GM12864 (cell line): ENCODE data around the gene HSPA12B.

Source experiments
- DNase-seq: peaks from one replicate; pipeline ENCODE4 v3.0.0-alpha.2; 2011; ENCODE audit warnings: low read depth
- H3K4me3 ChIP-seq: 2 replicates; pipeline ENCODE4 v1.5.1; 2011; ENCODE audit warnings: mild to moderate bottlenecking, low read depth, low read length, control low read depth
- TF ChIP-seq, protein P1 (sequence below): IDR thresholded peaks from 2 replicates; pipeline ENCODE4 v1.5.1; 2011; ENCODE audit warnings: low read depth, mild to moderate bottlenecking, moderate library complexity, low read length, control low read depth, inconsistent platforms; ENCODE audit errors: missing control alignments

Gene HSPA12B

DNA sequence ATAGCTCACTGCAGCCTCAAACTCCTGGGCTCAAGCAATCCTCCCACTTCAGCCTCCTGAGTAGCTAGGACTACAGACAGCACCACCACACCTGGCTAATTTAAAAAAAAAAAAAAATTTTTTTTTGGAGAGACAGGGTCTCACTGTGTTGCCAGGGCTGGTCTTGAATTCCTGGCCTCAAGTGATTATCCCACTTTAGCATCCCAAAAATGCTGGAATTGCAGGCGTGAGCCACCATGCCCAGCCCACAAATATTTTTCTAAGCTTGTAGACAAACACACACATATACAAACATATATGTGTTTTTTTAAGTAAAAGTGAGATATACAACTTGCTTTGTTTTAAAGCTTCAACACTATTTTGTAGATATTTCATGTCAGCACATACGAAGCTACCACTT, 10.8 kb downstream of the HSPA12B start:
- TF ChIP-seq, protein P1, sequence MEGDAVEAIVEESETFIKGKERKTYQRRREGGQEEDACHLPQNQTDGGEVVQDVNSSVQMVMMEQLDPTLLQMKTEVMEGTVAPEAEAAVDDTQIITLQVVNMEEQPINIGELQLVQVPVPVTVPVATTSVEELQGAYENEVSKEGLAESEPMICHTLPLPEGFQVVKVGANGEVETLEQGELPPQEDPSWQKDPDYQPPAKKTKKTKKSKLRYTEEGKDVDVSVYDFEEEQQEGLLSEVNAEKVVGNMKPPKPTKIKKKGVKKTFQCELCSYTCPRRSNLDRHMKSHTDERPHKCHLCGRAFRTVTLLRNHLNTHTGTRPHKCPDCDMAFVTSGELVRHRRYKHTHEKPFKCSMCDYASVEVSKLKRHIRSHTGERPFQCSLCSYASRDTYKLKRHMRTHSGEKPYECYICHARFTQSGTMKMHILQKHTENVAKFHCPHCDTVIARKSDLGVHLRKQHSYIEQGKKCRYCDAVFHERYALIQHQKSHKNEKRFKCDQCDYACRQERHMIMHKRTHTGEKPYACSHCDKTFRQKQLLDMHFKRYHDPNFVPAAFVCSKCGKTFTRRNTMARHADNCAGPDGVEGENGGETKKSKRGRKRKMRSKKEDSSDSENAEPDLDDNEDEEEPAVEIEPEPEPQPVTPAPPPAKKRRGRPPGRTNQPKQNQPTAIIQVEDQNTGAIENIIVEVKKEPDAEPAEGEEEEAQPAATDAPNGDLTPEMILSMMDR: no peak
- no peak overlapping the region for H3K4me3 ChIP-seq
- DNase-seq: no peak

DNA sequence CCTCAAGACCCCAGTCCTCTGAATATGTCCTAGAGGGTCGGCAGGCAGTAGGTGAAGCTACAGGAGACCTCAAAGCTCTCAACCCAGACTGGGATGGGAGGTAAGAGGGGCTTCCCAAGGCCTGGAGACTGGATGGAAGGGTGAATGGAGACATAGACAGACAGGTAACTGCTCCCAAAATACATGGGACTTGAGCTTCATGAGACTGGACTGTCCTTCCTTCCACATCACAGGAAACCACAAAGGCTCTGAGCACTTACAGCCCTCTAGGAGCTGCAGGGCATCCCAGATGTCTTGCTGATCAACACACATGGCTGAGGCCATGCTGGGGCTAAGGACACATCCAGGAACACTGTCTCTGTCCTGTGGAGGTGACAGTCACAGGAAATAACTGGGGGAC, 11.6 kb downstream of the HSPA12B start:
- H3K4me3 ChIP-seq: no peak overlapping the region
- TF ChIP-seq, protein P1: no peak
- DNase-seq: no peak

DNA sequence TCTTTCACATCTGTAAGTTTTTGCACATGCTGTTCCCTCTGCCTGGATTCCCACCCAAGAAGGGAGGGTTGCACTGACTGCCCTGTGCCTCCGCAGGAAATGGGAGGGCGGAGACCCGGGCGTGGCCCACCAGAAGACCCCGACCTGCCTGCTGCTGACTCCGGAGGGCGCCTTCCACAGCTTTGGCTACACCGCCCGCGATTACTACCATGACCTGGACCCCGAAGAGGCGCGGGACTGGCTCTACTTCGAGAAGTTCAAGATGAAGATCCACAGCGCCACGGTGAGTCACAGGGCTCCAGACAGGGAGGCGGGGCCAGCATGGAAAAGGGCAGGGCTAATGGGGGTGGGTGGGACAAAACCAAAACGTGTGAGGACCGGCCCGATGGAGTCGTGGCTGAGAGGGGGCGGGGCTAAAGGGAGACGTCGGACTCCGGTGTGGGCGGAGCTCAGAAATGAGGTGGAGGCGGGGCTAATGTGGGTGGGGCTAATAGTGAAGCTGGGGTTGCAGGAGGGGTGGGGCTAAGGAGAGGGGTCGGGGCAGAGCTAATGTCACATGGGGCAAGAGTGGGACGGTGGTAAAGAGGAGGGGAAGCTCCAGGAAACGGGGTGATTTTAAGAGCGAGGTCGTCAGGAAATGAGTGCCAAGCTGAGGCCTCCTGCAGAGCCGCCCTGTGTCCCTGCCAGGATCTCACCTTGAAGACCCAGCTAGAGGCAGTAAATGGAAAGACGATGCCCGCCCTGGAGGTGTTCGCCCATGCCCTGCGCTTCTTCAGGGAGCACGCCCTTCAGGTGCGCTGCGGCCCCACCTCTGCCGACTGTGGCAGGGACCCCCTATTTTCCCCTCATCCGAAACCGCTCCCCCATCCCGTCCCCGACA, 12.6 kb downstream of the HSPA12B start:
- no peak for DNase-seq
- no peak overlapping the region for H3K4me3 ChIP-seq
- TF ChIP-seq, protein P1: no peak

DNA sequence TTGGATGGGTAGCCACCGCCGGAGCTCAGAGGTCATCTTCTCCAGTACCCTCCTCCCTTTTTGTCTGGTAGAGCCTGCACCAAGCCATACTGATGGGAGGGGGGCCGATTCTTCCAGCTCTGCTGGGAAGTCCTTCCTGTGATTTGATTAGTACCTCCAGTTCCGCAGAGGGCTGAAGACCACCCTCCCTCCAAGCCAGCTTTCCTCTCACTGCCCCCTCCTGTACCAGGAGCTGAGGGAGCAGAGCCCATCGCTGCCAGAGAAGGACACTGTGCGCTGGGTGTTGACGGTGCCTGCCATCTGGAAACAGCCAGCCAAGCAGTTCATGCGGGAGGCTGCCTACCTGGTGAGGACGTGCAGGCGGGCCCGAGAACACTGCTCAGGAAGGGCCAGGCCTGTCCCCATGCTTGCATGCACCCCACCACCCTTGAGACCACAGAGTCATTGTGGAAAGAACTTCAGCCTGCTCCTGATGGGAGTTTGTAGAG, 13.2 kb downstream of the HSPA12B start:
- no peak overlapping the region for H3K4me3 ChIP-seq
- no peak for DNase-seq
- TF ChIP-seq, protein P1: no peak

DNA sequence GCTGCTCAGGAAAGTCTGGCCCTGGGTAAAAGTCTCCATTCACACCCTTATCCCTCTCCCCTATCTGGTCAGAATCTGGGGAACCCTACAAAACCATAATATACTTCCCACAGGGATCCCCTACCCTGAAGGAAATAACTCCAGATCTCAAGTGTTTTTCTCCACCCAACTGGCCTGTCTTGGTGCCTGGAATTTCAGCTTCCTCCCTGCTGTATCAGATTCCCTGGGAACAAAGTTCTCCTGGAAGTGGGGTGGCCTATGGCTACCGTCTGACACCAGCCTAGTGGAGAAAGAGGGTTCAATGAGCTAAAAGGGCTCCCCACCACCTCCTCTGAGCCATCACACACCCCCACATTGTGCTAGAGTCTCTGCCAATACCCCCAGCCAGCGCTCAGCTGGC, 15.0 kb downstream of the HSPA12B start:
- DNase-seq: no peak
- TF ChIP-seq, protein P1: no peak
- H3K4me3 ChIP-seq: no peak overlapping the region

DNA sequence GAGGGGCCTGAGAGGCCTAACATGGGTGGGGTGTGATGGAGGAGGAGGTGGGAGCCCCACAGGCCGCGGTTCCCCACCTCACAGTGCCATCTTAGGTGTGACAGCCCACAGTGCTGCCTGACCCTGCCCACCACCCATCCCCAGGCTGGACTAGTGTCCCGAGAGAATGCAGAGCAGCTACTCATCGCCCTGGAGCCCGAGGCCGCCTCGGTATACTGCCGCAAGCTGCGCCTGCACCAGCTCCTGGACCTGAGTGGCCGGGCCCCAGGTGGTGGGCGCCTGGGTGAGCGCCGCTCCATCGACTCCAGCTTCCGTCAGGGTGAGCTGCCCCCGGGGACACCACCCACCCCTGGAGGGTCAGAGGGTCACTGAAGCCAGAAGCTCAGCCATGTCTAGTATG, 15.6 kb downstream of the HSPA12B start:
- no peak for DNase-seq
- no peak overlapping the region for H3K4me3 ChIP-seq
- TF ChIP-seq, protein P1: no peak

DNA sequence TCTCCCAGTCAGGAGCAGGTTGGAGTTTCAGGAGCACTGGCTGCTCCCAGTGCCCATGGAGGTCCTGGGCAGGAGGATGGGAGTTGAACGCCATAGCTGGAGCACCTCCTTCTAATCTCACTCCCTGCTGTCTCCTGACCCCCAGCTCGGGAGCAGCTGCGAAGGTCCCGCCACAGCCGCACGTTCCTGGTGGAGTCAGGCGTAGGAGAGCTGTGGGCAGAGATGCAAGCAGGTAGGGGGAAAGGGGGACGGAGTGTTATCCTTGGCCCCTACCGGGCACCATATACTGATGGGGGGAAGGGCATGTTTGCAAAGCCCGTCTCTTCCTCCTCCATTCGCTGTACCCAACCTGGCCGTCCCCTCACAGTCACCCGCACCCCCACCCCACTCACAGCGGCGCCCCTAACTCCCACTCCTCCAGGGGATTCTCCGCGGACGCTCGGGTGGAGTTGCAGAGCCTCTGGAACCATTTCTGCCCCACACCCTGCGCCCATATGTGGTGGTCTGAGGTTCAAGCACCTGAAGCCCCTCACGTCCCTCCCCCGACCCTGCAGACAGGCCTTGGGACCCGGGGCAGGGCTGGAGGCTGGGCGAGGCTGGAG, 16.7 kb downstream of the HSPA12B start:
- TF ChIP-seq, protein P1: no peak
- H3K4me3 ChIP-seq: no peak overlapping the region
- DNase-seq: no peak
